ENCODE data around the gene SPRED2. TPM values are rescaled to one million over a fixed set of nuclear protein-coding genes. Genes with fewer than 3 reads are reported as not detected.

Gene SPRED2
- total RNA-seq, 4 donors from 2014 or later = 8.4 to 34.8 (median 29.7) TPM

DNA sequence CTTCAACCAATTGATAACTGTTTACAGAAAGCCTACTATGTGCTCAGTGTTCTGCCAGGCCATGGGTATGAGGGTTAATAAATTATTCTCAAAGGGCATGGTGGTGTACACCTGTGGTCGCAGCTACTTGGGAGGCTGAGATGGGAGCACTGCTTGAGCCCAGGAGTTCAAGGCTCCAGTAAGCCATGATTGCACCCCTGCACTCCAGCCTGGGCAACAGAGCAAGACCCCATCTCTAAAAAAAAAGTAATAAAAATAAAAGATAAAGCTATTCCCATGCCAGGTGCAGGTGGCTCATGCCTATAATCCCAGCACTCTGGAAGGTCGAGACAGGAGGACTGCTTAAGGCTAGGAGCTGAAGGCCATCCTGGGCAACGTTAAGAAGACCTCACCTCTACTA is 8.0 kb downstream of the SPRED2 start:
- WGBS, 2 donors (ENCODE audit: low coverage in 1 of 2) = 75 to 93% methylated on average over 3 of the region's 3 CpGs
- in situ Hi-C loops (cut with MboI; ENCODE audit: low pct_ligation_motif_present in 1 of 4, low pct_unique_long_range_greater_than_20kb in 1 of 4, low sequenced_read_pairs in 3 of 4) = no loop called here
- no peak for DNase-seq

DNA sequence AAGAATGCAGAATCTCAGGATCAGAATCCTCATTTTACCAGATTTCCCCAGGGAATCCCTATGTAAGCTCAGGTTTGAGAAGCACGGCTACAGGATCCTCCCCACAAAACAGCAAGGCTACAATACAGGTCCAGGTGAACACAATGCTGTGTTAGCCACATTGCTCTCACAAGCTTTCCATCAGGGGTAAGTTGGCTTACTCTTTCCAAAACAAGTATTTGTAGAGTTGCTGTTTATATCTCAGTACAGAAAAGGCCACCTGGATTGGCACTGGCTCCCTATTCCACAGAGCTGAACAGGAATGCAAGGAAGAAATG is 11.0 kb downstream of the SPRED2 start:
- H3K36me3 ChIP-seq = no peaks in the 10 kb centered on the region
- no peaks in the 10 kb centered on the region for H3K9me3 ChIP-seq
- intact Hi-C loops (cut with DNase I; ENCODE audit: low total_unique reads) = no loop called here
- H3K4me3 ChIP-seq = no peak overlapping the region
- TF ChIP-seq EP300 (IDR thresholded peaks at IDR 0.05; ENCODE audit: low read depth) = no peak
- peaks cover 3 to 25% (median 22%) of the 10 kb centered on the region in 4 donors for H3K4me1 ChIP-seq
- in situ Hi-C loops (cut with MboI; ENCODE audit: low pct_ligation_motif_present in 1 of 4, low pct_unique_long_range_greater_than_20kb in 1 of 4, low sequenced_read_pairs in 3 of 4) = no loop called here
- H3K27me3 ChIP-seq = no peaks in the 10 kb centered on the region
- 91% methylated on average over 1 of the region's 1 CpG; no CpG with 5 or more reads in 1 of the 2 donors for WGBS, 2 donors (ENCODE audit: low coverage in 1 of 2)
- H3K27ac ChIP-seq = peak overlapping the region in 1 of 4 donors; percentile 12
- no peak for DNase-seq

More for the DNA sequence above, 8.0 kb downstream of the SPRED2 start:
- Histone ChIP-seq H3K27me3 (no peaks in the 10 kb centered on the region), H3K27ac (no peak overlapping the region), H3K9me3 (no peaks in the 10 kb centered on the region), H3K4me1 (peaks cover 0 to 16% (median 13%) of the 10 kb centered on the region in 4 donors), H3K36me3 (no peaks in the 10 kb centered on the region), H3K4me3 (no peak overlapping the region)
- TF ChIP-seq POLR2AphosphoS5 (IDR thresholded peaks at IDR 0.05) (no peak), EP300 (IDR thresholded peaks at IDR 0.05; ENCODE audit: low read depth) (no peak), POLR2A (IDR thresholded peaks at IDR 0.05) (no peak)
- TF ChIP-seq, protein P1, sequence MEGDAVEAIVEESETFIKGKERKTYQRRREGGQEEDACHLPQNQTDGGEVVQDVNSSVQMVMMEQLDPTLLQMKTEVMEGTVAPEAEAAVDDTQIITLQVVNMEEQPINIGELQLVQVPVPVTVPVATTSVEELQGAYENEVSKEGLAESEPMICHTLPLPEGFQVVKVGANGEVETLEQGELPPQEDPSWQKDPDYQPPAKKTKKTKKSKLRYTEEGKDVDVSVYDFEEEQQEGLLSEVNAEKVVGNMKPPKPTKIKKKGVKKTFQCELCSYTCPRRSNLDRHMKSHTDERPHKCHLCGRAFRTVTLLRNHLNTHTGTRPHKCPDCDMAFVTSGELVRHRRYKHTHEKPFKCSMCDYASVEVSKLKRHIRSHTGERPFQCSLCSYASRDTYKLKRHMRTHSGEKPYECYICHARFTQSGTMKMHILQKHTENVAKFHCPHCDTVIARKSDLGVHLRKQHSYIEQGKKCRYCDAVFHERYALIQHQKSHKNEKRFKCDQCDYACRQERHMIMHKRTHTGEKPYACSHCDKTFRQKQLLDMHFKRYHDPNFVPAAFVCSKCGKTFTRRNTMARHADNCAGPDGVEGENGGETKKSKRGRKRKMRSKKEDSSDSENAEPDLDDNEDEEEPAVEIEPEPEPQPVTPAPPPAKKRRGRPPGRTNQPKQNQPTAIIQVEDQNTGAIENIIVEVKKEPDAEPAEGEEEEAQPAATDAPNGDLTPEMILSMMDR (IDR thresholded peaks at IDR 0.05) = no peak
- intact Hi-C loops (cut with DNase I; ENCODE audit: low total_unique reads) = no loop called here

DNA sequence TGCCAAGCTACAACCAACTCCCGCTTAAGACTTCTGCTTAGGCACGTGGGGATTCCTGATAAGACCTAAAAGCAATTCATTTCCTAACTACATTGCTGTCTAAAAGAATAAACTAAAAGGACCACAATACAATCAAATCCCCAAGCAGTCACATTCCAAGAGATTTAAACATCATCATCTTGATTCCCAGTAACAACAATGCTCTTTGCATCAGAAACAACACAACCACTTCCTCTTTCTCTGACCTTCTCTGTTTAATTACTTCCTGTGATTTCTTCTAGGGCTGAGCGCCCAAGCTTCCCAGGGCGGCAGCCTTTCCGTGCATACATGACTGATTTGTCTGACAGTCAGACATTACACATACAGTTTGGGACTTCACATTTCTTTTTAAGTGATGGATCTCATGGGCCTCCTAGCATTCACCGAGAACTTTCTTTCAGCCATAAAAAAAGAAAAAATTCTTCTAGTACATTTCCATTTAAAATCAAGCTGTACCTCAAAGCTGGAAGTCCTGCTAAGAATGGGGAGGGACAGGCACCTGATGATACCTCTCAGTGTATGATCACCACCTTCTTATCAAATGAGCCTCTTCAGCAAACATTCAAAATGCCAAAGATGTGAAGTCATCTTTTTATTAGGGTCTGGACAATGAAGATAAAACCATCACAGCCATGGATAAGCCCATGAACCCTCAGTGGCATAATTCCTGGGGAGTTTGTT is 11.5 kb downstream of the SPRED2 start:
- Histone ChIP-seq H3K36me3 (no peaks in the 10 kb centered on the region), H3K4me1 (peaks cover 3 to 26% (median 24%) of the 10 kb centered on the region in 4 donors), H3K4me3 (no peak overlapping the region), H3K27me3 (no peaks in the 10 kb centered on the region), H3K9me3 (no peaks in the 10 kb centered on the region), H3K27ac (peak overlapping the region in 3 of 4 donors; percentile 12 to 42 (median 20))
- peak; percentile 31 for DNase-seq
- TF ChIP-seq, protein P1 (IDR thresholded peaks at IDR 0.05) = no peak
- TF ChIP-seq POLR2A (IDR thresholded peaks at IDR 0.05) = no peak
- TF ChIP-seq POLR2AphosphoS5 (IDR thresholded peaks at IDR 0.05) = no peak
- no peak for TF ChIP-seq EP300 (IDR thresholded peaks at IDR 0.05; ENCODE audit: low read depth)
- in situ Hi-C loops (cut with MboI; ENCODE audit: low pct_ligation_motif_present in 1 of 4, low pct_unique_long_range_greater_than_20kb in 1 of 4, low sequenced_read_pairs in 3 of 4) = no loop called here
- WGBS, 2 donors (ENCODE audit: low coverage in 1 of 2) = 43 to 45% methylated on average over 6 of the region's 6 CpGs
- intact Hi-C loops (cut with DNase I; ENCODE audit: low total_unique reads) = no loop called here

DNA sequence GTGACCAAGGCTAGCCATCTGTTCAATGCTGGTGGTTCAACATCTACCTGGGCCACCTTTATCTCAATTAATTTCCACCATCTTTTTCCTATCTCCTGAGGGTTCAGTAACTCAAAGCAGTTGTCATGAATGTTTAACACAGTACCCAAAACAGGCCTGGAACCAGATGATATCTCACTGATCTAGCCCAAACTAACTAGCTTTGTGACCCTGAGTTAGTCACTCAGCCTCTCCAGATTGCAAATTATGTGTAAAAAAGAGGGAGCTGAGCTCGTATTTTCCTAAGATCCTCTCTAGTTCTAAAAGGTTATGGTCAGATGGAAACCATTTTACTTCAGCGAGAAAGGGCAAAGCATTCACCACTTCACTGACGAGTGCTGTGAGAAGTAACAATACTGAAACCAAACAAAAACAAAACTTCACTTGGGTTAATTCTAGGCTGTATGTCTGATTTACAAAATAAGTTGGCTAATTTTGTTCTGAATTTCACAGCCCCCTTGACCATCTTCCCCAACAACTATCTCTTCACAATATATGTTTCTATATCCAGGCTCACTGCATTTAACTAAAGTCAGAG is 14.8 kb downstream of the SPRED2 start:
- in situ Hi-C loops (cut with MboI; ENCODE audit: low pct_ligation_motif_present in 1 of 4, low pct_unique_long_range_greater_than_20kb in 1 of 4, low sequenced_read_pairs in 3 of 4) (no loop called here), intact Hi-C loops (cut with DNase I; ENCODE audit: low total_unique reads) (no loop called here)
- H3K27ac ChIP-seq = peak overlapping the region; percentile 38 to 76 (median 52)
- no peaks in the 10 kb centered on the region for H3K36me3 ChIP-seq
- TF ChIP-seq, protein P1 (IDR thresholded peaks at IDR 0.05) = no peak
- TF ChIP-seq POLR2A (IDR thresholded peaks at IDR 0.05) = no peak
- TF ChIP-seq POLR2AphosphoS5 (IDR thresholded peaks at IDR 0.05) = no peak
- TF ChIP-seq EP300 (IDR thresholded peaks at IDR 0.05; ENCODE audit: low read depth) = no peak
- no peak for DNase-seq
- H3K4me1 ChIP-seq = peaks cover 3 to 46% (median 38%) of the 10 kb centered on the region in 4 donors
- H3K9me3 ChIP-seq = no peaks in the 10 kb centered on the region
- H3K27me3 ChIP-seq = no peaks in the 10 kb centered on the region
- WGBS, 2 donors (ENCODE audit: low coverage in 1 of 2) = 81 to 92% methylated on average over 2 to 3 of the region's 3 CpGs
- H3K4me3 ChIP-seq = no peak overlapping the region
